PFSK-1 (cell line): ENCODE measurements around the gene DIAPH1.

Source experiments
- FOXP2 ChIP-seq: optimal IDR thresholded peaks from 2 replicates; pipeline ENCODE3; 2011; ENCODE audit warnings: borderline replicate concordance, control low read depth, inconsistent platforms; ENCODE audit not compliant: insufficient read depth; ENCODE audit errors: extremely low read length, extremely low read depth
- POLR2AphosphoS5 ChIP-seq: IDR thresholded peaks from 2 replicates; pipeline ENCODE4 v1.6.1; 2012; ENCODE audit warnings: low read depth, mild to moderate bottlenecking, control low read depth, low read length, moderate library complexity
- REST ChIP-seq, 2 experiments: IDR thresholded peaks; 2 replicates each; pipeline versions ENCODE4 v1.6.1 to v1.8.0; 2011 to 2012; ENCODE audit warnings: low read depth in 2 of 2, low read length in 2 of 2, control low read depth in 1 of 2, inconsistent platforms in 1 of 2, mild to moderate bottlenecking in 1 of 2, moderate library complexity in 1 of 2; ENCODE audit not compliant: insufficient read depth in 1 of 2
- SIN3A ChIP-seq: IDR thresholded peaks from 2 replicates; pipeline ENCODE4 v1.6.1; 2012; ENCODE audit warnings: mild to moderate bottlenecking, low read length, moderate library complexity, borderline replicate concordance; ENCODE audit not compliant: insufficient read depth
- TAF1 ChIP-seq: IDR thresholded peaks from 2 replicates; pipeline ENCODE4 v1.6.1; 2012; ENCODE audit warnings: low read length, control low read depth, borderline replicate concordance; ENCODE audit not compliant: insufficient read depth

Gene DIAPH1

GRCh38 chr5:141512911-141513626 lies 105.7 kb downstream of the DIAPH1 start:
- no peak for TF ChIP-seq REST (IDR thresholded peaks at IDR 0.05; ENCODE audit: insufficient read depth in 1 of 2, low read depth in 2 of 2, low read length in 2 of 2)

GRCh38 chr5:141512390-141512910 lies 106.3 kb downstream of the DIAPH1 start:
- TF ChIP-seq SIN3A, result no peak
- TF ChIP-seq REST (IDR thresholded peaks at IDR 0.05; ENCODE audit: insufficient read depth in 1 of 2, low read depth in 2 of 2, low read length in 2 of 2), result no peak
- no peak for TF ChIP-seq TAF1
- no peak for TF ChIP-seq FOXP2
- no peak for TF ChIP-seq POLR2AphosphoS5

GRCh38 chr5:141511771-141512325 lies 107.0 kb downstream of the DIAPH1 start:
- TF ChIP-seq POLR2AphosphoS5, result no peak
- no peak for TF ChIP-seq TAF1
- no peak for TF ChIP-seq SIN3A
- TF ChIP-seq REST (IDR thresholded peaks at IDR 0.05; ENCODE audit: insufficient read depth in 1 of 2, low read depth in 2 of 2, low read length in 2 of 2), result no peak
- no peak for TF ChIP-seq FOXP2

- no peak for TF ChIP-seq FOXP2
Observed at GRCh38 chr5:141510850-141511601, 107.8 kb downstream of the DIAPH1 start.

GRCh38 chr5:141510160-141510559 lies 108.6 kb downstream of the DIAPH1 start:
- no peak for TF ChIP-seq REST (IDR thresholded peaks at IDR 0.05; ENCODE audit: insufficient read depth in 1 of 2, low read depth in 2 of 2, low read length in 2 of 2)
- TF ChIP-seq TAF1, result no peak
- no peak for TF ChIP-seq SIN3A
- TF ChIP-seq FOXP2, result no peak
- no peak for TF ChIP-seq POLR2AphosphoS5
